ENCODE data around the gene NAXD.

Gene NAXD

GRCh38 chr13:110576070-110576394, 39.3 kb upstream of the NAXD start:
- Histone ChIP-seq H3K79me2 (ENCODE audit: insufficient read depth, low read depth) (no peaks in the 10 kb centered on the region), H3K36me3 (ENCODE audit: insufficient read depth) (no peaks in the 10 kb centered on the region), H3K27ac (no peak overlapping the region), H3K4me3 (IDR thresholded peaks at IDR 0.05; ENCODE audit: insufficient read depth, low read depth, low read length) (no peak overlapping the region), H3K4me1 (ENCODE audit: low read depth, poor library complexity, severe bottlenecking) (no peaks in the 10 kb centered on the region), H4K20me1 (ENCODE audit: insufficient read depth) (no peaks in the 10 kb centered on the region), H2AFZ (ENCODE audit: low read depth) (no peak overlapping the region), H3K4me2 (no peak overlapping the region), H3K27me3 (ENCODE audit: insufficient read depth, low read depth) (no peaks in the 10 kb centered on the region), H3K9ac (no peak overlapping the region)
- TF ChIP-seq, protein P1, sequence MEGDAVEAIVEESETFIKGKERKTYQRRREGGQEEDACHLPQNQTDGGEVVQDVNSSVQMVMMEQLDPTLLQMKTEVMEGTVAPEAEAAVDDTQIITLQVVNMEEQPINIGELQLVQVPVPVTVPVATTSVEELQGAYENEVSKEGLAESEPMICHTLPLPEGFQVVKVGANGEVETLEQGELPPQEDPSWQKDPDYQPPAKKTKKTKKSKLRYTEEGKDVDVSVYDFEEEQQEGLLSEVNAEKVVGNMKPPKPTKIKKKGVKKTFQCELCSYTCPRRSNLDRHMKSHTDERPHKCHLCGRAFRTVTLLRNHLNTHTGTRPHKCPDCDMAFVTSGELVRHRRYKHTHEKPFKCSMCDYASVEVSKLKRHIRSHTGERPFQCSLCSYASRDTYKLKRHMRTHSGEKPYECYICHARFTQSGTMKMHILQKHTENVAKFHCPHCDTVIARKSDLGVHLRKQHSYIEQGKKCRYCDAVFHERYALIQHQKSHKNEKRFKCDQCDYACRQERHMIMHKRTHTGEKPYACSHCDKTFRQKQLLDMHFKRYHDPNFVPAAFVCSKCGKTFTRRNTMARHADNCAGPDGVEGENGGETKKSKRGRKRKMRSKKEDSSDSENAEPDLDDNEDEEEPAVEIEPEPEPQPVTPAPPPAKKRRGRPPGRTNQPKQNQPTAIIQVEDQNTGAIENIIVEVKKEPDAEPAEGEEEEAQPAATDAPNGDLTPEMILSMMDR (conservative IDR thresholded peaks at IDR 0.05; ENCODE audit: low read depth, low read length), result no peak

- Histone ChIP-seq H3K4me1 (ENCODE audit: low read depth, poor library complexity, severe bottlenecking) (no peaks in the 10 kb centered on the region), H3K79me2 (ENCODE audit: insufficient read depth, low read depth) (no peaks in the 10 kb centered on the region), H3K9ac (no peak overlapping the region), H3K4me3 (IDR thresholded peaks at IDR 0.05; ENCODE audit: insufficient read depth, low read depth, low read length) (no peak overlapping the region), H3K27ac (no peak overlapping the region), H2AFZ (ENCODE audit: low read depth) (no peak overlapping the region), H3K36me3 (ENCODE audit: insufficient read depth) (no peaks in the 10 kb centered on the region), H3K27me3 (ENCODE audit: insufficient read depth, low read depth) (no peaks in the 10 kb centered on the region), H4K20me1 (ENCODE audit: insufficient read depth) (no peaks in the 10 kb centered on the region), H3K4me2 (no peak overlapping the region)
- TF ChIP-seq, protein P1 (conservative IDR thresholded peaks at IDR 0.05; ENCODE audit: low read depth, low read length), result no peak
Measured at GRCh38 chr13:110576736-110577476, 38.4 kb upstream of the NAXD start.

DNA sequence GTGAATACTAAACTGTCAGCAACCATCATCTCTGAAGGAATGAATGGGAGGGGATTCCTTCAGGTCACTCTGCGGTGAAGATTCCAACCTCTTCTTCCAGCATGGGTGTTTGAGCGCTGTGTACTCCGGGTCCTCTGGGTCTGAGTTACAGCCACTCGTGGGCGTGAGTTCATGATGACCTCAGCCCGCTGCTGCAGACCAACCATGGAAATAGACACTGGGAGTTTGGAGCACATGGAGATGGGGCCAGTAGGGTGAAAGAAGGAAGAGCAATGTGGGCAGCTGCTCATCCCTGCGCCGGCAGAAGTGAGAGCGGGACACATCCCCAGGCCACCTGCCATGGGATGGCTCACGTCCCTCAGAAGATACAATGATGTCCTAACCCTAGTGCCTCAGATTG, 37.0 kb upstream of the NAXD start:
- H3K4me1 ChIP-seq (ENCODE audit: low read depth, poor library complexity, severe bottlenecking), result no peaks in the 10 kb centered on the region
- no peak overlapping the region for H2AFZ ChIP-seq (ENCODE audit: low read depth)

DNA sequence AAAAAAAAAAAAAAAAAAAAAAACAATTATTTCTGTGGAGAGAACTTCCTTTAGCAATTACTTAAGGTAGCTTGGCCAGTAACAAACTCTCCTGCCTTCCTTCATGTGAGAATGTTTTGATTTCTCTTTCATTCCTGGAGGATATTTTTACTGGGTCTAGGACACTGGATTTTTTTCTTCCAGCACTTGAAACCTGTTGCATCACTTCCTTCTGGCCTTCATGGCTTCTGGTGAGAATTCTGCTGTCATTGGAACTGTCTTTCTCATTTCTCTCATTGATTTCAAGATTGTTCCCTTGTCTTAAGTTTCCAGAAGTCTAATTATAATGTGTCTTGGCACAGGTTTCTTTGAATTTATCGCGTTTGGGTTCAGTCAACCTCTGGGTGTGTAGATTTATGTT, 34.5 kb upstream of the NAXD start:
- TF ChIP-seq, protein P1 (conservative IDR thresholded peaks at IDR 0.05; ENCODE audit: low read depth, low read length), result no peak
- Histone ChIP-seq H3K27me3 (ENCODE audit: insufficient read depth, low read depth) (no peaks in the 10 kb centered on the region), H2AFZ (ENCODE audit: low read depth) (no peak overlapping the region)

More for the DNA sequence above, 37.0 kb upstream of the NAXD start:
- Histone ChIP-seq H3K27me3 (ENCODE audit: insufficient read depth, low read depth) (no peaks in the 10 kb centered on the region), H4K20me1 (ENCODE audit: insufficient read depth) (no peaks in the 10 kb centered on the region), H3K27ac (no peak overlapping the region), H3K4me3 (IDR thresholded peaks at IDR 0.05; ENCODE audit: insufficient read depth, low read depth, low read length) (no peak overlapping the region), H3K4me2 (no peak overlapping the region), H3K36me3 (ENCODE audit: insufficient read depth) (no peaks in the 10 kb centered on the region), H3K79me2 (ENCODE audit: insufficient read depth, low read depth) (no peaks in the 10 kb centered on the region), H3K9ac (no peak overlapping the region)
- TF ChIP-seq, protein P1 (conservative IDR thresholded peaks at IDR 0.05; ENCODE audit: low read depth, low read length), result no peak

More for the DNA sequence above, 34.5 kb upstream of the NAXD start:
- no peaks in the 10 kb centered on the region for H3K79me2 ChIP-seq (ENCODE audit: insufficient read depth, low read depth)
- H3K4me1 ChIP-seq (ENCODE audit: low read depth, poor library complexity, severe bottlenecking), result no peaks in the 10 kb centered on the region
- no peak overlapping the region for H3K27ac ChIP-seq
- H3K4me2 ChIP-seq, result no peak overlapping the region
- H3K36me3 ChIP-seq (ENCODE audit: insufficient read depth), result no peaks in the 10 kb centered on the region
- H4K20me1 ChIP-seq (ENCODE audit: insufficient read depth), result no peaks in the 10 kb centered on the region
- H3K9ac ChIP-seq, result no peak overlapping the region
- no peak overlapping the region for H3K4me3 ChIP-seq (IDR thresholded peaks at IDR 0.05; ENCODE audit: insufficient read depth, low read depth, low read length)
